Stromal cell of bone marrow (primary cell): Measurements from ENCODE around the gene FCAMR.
A peak's percentile ranks its signal among the peaks of the same experiment; 100 is the strongest.

ENCODE experiments used
- DNase-seq: peaks from one replicate; pipeline ENCODE4 v3.0.0-alpha.2; 2012; ENCODE audit warnings: low read depth

The FCAMR gene

DNA sequence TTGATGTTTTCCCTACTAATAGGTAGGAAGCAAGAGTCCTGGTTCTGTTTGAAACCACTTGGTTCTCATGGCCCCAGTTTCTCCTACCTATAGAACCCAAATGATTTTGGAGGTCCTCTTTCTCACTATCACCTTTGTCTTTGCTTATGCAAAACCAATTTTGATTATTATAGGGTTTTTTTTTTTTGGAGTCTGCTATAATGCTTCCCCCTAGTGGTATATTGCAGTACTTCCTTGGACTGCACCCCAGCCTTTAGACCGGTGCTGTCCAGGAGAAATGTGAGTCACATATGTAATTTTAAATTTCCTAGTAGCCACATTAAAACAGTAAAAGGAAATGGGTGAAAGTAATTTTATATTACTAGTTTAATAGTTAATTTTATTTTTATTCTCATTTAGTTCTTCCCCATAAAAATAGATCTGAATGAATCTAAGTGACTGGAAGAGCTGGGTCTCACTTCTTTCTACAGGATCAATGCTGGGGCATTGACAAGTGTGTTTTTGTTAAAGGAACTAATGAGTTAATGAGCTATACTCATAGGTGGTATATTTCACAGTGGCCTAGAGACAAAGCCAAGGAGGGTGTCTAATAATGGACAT is 59.1 kb downstream of the FCAMR start:
- peak; percentile 66 for DNase-seq

DNA sequence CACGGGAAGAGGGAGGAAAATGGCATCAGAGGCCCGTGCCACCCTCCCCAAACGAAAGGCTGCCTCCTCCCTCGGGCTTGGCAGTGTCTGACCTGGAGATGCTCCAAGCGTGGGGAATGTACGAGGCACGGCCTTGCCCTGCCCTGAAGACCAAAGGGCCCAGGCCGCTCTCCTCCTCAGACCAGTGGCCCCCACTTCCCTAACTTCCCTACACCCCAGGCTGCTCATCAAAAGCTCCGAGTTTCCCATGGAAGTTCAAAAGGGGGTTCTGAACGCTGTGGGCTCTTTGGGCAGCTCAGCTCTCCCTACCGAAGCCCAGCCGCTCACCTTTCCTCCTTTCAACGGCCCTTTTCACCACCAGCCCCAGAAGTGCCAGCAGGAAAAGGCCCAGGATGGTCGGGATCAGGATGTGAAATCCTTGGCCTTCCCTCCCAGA is 60.4 kb downstream of the FCAMR start:
- no peak for DNase-seq

- no peak for DNase-seq
These were observed 60.9 kb downstream of the FCAMR start for GRCh38 chr1:206909161-206909882.

GRCh38 chr1:206908038-206908437 is 62.2 kb downstream of the FCAMR start:
- no peak for DNase-seq
